Gastroesophageal sphincter (tissue), 4 donors: Measurements from ENCODE around the gene PRKAA2. TPM values are rescaled to one million over a fixed set of nuclear protein-coding genes. Genes with fewer than 3 reads are reported as not detected.

Experiments
- ATAC-seq: fragments of 150-250 bp; one replicate; pipeline ENCODE4 v1.9.1; 2016; ENCODE audit warnings: mild to moderate bottlenecking, moderate library complexity
- H3K27ac ChIP-seq, 4 donors: fragments of 200-600 bp; sonication (generic) in 3 of 4; 1 replicate in 3 of 4; 2 replicates in 1 of 4; pipeline ENCODE4 v1.5.1; 2016 to 2019
- H3K27me3 ChIP-seq: fragments of 200-600 bp; sonication (generic); one replicate; pipeline ENCODE4 v1.5.1; 2019
- H3K36me3 ChIP-seq, 2 donors: fragments of 200-600 bp; sonication (generic); one replicate each; pipeline ENCODE4 v1.5.1; 2019; ENCODE audit warnings: control low read depth in 1 of 2
- H3K4me1 ChIP-seq, 3 donors: fragments of 200-600 bp; sonication (generic); 1 replicate in 2 of 3; 2 replicates in 1 of 3; pipeline ENCODE4 v1.5.1; 2016 to 2019; ENCODE audit warnings: control low read depth in 2 of 3
- H3K4me3 ChIP-seq, 2 donors: fragments of 200-600 bp; sonication (generic); one replicate each; pipeline ENCODE4 v1.5.1; 2019; ENCODE audit warnings: mild to moderate bottlenecking in 1 of 2, moderate library complexity in 1 of 2
- H3K9me3 ChIP-seq, 3 donors: fragments of 200-600 bp; sonication (generic); one replicate each; pipeline ENCODE4 v1.5.1; 2017 to 2019; ENCODE audit warnings: control low read depth in 2 of 3
- CTCF ChIP-seq, 4 experiments: fragments of 200-600 bp in 2 of 4; fragments of 450-650 bp in 2 of 4; sonication (generic) in 1 of 4; IDR thresholded peaks; one replicate each; pipeline ENCODE4 v1.5.1; 2017 to 2019; ENCODE audit warnings: antibody characterized with exemption in 4 of 4, mild to moderate bottlenecking in 2 of 4, moderate library complexity in 2 of 4
- EP300 ChIP-seq: sonication (generic); formaldehyde crosslinking; IDR thresholded peaks from one replicate; pipeline ENCODE4 v1.6.1; 2017; ENCODE audit warnings: antibody characterized with exemption, mild to moderate bottlenecking
- POLR2A ChIP-seq, 2 donors: fragments of 450-650 bp; IDR thresholded peaks; one replicate each; pipeline ENCODE4 v1.6.1; 2017; ENCODE audit warnings: antibody characterized with exemption in 2 of 2, mild to moderate bottlenecking in 2 of 2, moderate library complexity in 1 of 2
- POLR2AphosphoS5 ChIP-seq: sonication (generic); formaldehyde crosslinking; IDR thresholded peaks from one replicate; pipeline ENCODE4 v1.6.1; 2017; ENCODE audit warnings: antibody characterized with exemption
- WGBS, 2 donors: methylation state at CpG; one replicate each; pipeline ENCODE4 v1.1.5; 2018; ENCODE audit warnings: low coverage in 1 of 2; 5-methylcytosine and 5-hydroxymethylcytosine counted together
- total RNA-seq, 4 donors: library from RNA; depleted of rRNA; stranded (reverse); fragments of >200 nt; gene quantifications; one replicate each; pipeline ENCODE4 v1.1.0, GENCODE V29; 2016

The PRKAA2 gene
- total RNA-seq, 4 donors from 2014 or later = 29.3 to 63.3 (median 60.6) TPM

- Histone ChIP-seq H3K27ac (no peak overlapping the region), H3K36me3 (no peaks in the 10 kb centered on the region), H3K27me3 (no peaks in the 10 kb centered on the region), H3K4me3 (no peak overlapping the region), H3K9me3 (no peaks in the 10 kb centered on the region), H3K4me1 (peaks cover 0 to 21% (median 0%) of the 10 kb centered on the region in 3 donors)
- no peak for ATAC-seq
- WGBS, 2 donors = 79 to 100% methylated on average over 1 of the region's 1 CpG
- TF ChIP-seq POLR2A (IDR thresholded peaks at IDR 0.05) (no peak), EP300 (no peak), POLR2AphosphoS5 (no peak), CTCF (IDR thresholded peaks at IDR 0.05) (no peak)
Measured at GRCh38 chr1:56715156-56715555, 70.0 kb downstream of the PRKAA2 start.

- TF ChIP-seq POLR2A (IDR thresholded peaks at IDR 0.05) = no peak
- TF ChIP-seq CTCF (IDR thresholded peaks at IDR 0.05) = no peak
- TF ChIP-seq EP300 = no peak
- no peak for ATAC-seq
- no peak overlapping the region for H3K27ac ChIP-seq
- H3K4me3 ChIP-seq = no peak overlapping the region
- H3K36me3 ChIP-seq = no peaks in the 10 kb centered on the region
- WGBS, 2 donors = 52 to 54% methylated on average over 1 of the region's 1 CpG
- H3K9me3 ChIP-seq = no peaks in the 10 kb centered on the region
- H3K4me1 ChIP-seq = no peaks in the 10 kb centered on the region
- no peaks in the 10 kb centered on the region for H3K27me3 ChIP-seq
Measured at GRCh38 chr1:56719171-56719570, 74.1 kb downstream of the PRKAA2 start.

GRCh38 chr1:56726706-56727105, 81.6 kb downstream of the PRKAA2 start:
- no peak for ATAC-seq
- no peak for TF ChIP-seq EP300
- TF ChIP-seq POLR2AphosphoS5 = no peak
- TF ChIP-seq POLR2A (IDR thresholded peaks at IDR 0.05) = no peak
- no peak for TF ChIP-seq CTCF (IDR thresholded peaks at IDR 0.05)

GRCh38 chr1:56728964-56729363, 83.8 kb downstream of the PRKAA2 start:
- Histone ChIP-seq H3K4me1 (no peaks in the 10 kb centered on the region), H3K27me3 (peaks cover 13% of the 10 kb centered on the region), H3K27ac (no peak overlapping the region), H3K9me3 (peaks cover 0 to 5% (median 0%) of the 10 kb centered on the region in 3 donors), H3K36me3 (no peaks in the 10 kb centered on the region), H3K4me3 (no peak overlapping the region)
- 75 to 81% methylated on average over 2 of the region's 2 CpGs for WGBS, 2 donors
- ATAC-seq = no peak
- TF ChIP-seq POLR2AphosphoS5 = no peak

More at GRCh38 chr1:56726706-56727105, 81.6 kb downstream of the PRKAA2 start:
- peaks cover 13% of the 10 kb centered on the region for H3K27me3 ChIP-seq
- H3K9me3 ChIP-seq = no peaks in the 10 kb centered on the region
- H3K4me3 ChIP-seq = no peak overlapping the region
- H3K27ac ChIP-seq = no peak overlapping the region
- H3K36me3 ChIP-seq = no peaks in the 10 kb centered on the region
- no peaks in the 10 kb centered on the region for H3K4me1 ChIP-seq

- 70 to 87% methylated on average over 2 to 3 of the region's 3 CpGs for WGBS, 2 donors
- Histone ChIP-seq H3K27ac (no peak overlapping the region), H3K36me3 (no peaks in the 10 kb centered on the region), H3K4me1 (no peaks in the 10 kb centered on the region), H3K27me3 (no peaks in the 10 kb centered on the region), H3K9me3 (no peaks in the 10 kb centered on the region), H3K4me3 (no peak overlapping the region)
- no peak for ATAC-seq
- no peak for TF ChIP-seq POLR2AphosphoS5
- TF ChIP-seq CTCF (IDR thresholded peaks at IDR 0.05) = no peak
- TF ChIP-seq EP300 = no peak
- no peak for TF ChIP-seq POLR2A (IDR thresholded peaks at IDR 0.05)
Measured at GRCh38 chr1:56745231-56745630, 100.1 kb downstream of the PRKAA2 start.
